ENCODE results near the gene B3GNT9.

Gene B3GNT9

DNA sequence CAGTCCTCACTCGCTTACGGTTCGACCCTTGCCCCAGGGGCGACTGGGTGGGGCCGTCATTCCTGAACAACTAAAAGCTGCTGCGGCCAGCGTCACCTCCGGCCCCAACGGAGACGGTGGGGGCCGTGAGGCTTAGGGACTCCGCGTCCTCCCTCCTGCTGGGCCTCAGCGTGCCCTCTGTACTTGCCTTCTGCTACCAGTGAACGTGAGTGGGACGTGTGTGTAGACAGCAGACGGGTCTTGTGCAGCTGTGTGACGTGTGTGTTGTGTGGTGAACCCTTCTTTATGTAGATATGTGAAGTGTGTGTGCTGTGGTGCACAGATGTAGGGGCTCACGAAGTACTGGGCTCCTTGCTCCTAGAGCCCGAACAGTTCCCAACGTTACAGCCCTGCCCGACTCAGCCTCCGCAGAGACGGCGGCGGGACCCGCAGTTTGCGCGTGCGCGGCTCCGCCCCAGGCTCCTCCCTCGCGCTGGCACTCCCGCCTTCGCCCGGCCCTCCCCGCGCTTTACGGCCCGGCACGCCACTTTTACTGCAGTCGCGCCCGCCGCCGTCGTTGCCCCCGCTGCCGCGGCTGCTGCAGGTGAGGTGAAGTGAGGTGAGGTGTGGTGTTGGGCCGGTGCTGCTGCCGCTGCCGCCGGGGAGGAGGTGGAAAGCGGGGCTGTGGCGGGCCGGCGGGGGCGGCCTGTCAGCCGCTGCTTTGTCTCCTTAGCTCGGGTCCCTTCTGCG lies 41.2 kb downstream of the B3GNT9 start, which contains the start of gene PHAF1:
Gene PHAF1 (plus strand): TSS at position 535 of the 729 bp plus-strand sequence. CDS start 235 bp downstream, outside the sequence.
- DNase-seq, result peak; percentile 93 to 95

DNA sequence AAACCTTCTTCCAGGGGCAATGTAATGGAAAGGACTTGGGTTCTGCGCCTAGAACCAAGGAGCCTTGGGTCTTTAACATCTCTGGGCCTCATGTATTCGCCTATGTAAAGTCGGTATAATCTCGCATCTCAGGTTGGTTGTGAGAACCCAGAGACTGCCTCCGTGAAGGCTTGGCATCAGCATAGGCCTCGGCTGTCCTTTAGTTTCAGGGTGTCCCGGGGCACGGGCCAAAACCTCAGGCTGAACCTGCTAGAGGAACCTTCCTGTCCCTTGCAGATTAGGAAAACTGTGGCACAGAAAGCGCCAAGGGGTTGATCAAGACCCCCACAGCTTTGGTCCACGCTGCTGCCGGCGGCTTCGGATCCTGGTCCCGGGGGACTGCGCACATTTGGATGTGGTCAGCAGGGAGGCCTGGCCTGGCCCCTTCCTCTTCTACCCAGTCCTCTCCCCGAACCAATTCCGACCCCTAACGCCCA lies 41.8 kb downstream of the B3GNT9 start:
- no peak for DNase-seq

DNA sequence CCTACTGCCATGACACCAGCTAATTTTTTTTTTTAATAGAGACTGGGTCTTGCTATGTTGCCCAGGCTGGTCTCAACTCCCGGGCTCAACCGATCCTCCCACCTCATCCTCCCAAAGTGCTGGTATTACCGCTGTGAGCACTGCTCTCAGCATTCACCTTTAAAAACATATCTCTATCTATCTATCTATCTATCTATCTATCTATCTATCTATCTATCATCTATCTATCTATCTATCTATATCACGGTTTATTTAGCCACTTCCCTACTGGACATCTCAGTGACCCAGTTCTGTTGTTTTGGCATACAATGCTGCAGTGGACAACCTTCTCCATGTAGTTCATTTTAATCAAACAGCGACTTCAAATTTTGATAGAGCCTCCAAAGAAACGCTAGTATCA lies 42.3 kb downstream of the B3GNT9 start:
- no peak for DNase-seq

DNA sequence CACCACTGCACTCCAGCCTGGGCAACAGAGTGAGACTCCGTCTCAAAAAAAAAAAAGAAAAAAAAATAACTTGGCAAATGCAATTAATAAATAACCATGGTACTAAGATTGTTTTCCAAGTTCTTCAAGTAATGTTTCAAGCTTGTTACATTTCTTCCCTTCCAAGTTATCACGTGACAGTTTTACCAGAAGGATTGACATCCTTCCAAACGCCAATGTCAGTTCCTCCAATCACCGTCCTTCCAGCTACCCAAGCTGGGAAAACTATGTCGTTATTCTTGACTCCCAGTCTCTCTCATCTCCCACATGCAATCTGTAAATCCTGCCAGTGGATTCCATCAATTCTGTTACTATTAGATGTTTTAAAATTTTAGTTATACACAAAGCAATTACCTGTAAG lies 44.9 kb downstream of the B3GNT9 start:
- no peak for DNase-seq

DNA sequence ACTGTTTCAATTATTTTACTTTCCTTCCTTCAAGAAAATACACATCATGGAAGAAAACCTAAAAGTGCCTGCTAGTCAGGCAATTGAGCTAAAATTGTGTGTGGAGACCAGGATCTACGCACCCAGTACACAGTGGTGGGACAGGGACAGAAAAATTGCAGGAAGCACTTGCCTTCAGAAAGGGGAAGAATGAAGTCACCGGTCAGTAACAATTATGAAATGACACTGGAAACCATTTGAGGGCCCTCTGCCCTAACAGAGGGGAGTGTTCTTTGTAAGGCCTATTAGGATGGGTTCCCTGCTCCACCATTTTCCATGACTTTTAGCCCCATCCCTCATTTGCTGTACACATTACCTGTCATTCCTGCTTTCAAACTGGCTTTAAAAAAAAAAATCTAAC lies 45.6 kb downstream of the B3GNT9 start:
- DNase-seq, result no peak

DNA sequence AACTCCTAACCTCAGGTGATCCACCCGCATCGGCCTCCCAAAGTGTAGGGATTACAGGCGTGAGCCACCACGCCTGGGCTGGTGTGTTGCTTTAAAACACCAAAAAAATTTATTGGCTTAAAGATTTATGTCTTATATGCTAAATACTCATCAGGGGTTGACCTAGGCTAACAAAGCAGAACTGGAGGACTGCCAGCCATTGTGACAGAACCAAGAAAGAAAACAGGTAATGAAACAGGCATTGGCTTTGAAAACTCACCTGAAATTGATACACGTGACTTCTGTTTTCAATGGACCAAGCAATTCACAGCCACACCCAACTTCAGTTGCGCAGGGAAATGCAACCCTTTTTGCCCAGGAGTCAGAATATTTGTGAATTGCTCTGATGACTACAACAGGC lies 46.0 kb downstream of the B3GNT9 start:
- no peak for DNase-seq

DNA sequence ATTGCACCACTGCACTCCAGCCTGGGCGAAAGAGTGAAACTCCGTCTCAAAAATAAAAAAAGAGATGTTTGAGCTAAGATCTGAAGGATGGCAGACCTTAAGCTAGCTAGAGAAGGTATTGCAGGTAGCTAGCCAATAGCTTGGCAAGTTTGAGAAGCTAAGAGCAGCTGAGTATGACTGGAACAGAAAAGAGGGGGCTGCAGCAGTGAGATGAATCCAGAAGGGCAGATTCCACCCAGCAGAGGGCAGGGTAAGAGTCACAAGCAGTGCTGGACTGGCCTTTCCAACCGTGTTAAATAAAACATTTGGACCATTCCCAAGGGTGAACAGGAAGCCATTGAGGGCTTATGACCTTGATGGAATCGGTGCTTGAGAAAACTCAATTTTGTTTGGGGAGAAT lies 46.7 kb downstream of the B3GNT9 start:
- DNase-seq, result no peak

DNA sequence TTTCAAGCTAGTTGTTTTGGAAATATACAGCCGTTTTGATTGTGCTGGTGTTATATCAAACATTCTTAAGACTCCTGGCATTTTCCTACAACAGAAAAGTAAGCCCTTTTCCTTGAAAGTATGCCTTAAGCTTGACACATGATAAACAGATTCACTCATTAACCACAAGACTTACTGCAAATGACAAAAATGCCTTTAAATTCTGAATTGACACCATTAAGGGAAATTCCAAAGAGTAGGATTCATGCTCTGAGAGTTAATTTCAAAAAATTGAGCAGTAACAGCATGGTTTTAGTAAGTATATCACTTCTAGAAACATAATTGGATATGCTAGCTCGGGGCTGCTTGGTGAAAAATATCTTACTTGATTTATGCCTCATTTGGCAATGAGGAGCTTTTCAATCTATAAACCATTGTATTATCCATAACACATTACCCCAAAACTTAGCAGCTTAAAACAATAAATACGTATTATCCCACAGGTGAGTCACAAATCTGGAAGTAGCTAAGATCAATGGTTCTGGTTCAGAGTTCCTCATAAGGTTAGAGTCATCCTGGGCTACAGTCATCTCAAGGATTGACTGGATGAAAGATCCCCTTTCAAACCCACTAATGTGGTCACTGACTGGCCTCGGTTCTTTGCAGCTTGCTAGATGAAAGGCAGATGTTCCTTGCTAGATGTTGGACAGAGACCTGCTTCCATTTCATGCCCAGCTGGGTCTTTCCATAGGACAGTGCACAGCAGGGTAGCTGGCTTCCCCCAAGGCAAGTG lies 49.3 kb downstream of the B3GNT9 start:
- DNase-seq, result no peak

DNA sequence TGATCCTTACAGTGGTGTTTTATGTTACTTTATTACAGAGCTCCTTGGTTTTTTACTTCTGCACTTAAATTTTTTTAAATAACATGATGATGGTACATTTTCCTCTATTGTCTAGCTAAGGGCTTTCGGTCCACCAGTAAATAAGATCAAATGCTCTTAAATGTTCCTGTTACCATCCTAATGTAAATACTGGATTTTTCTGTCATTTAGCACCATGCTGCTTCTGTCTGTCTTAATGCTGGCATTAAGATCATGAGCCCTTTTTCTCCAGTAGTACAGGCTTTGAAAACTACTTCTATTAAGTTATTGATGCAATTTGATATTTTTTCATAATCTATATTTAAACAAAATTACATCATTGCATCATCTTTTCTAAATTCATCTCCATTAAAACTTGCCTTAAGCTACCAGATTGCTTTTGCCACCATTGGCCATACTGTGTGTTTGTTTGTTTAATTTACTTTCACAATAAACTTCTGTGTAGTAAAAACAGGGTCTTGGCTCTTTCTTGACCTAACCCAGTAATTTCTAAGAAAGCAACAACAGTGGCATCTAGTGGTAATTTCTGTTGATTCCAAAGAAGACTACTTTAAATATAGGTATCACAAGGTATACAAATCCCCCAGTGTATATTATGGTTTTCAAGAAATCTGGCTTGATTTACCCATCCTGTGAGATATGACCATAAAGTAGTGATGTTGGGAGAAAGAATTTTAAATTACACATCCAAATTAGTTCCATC lies 50.1 kb downstream of the B3GNT9 start:
- peak in 1 of 2 donors; percentile 44 for DNase-seq

DNA sequence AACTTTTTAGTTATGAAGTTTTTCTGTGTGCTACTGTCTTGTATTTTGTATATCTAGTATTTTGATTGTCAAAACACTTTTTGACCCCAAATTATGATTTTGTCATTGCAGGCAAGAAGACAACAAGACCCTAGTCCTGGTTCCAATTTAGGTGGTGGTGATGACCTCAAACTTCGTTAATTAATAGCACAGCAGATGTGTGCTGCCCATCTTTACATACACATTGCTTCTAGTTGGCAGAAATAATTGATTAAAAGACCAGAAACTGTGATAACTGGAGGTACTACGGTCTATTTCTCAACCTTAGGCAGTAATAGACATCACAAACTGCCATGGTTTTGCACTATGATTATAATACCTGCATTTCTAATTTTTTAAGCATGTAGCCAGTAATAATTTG lies 52.2 kb downstream of the B3GNT9 start:
- no peak for DNase-seq

All from CD4-positive, alpha-beta T cell treated with Interleukin-1 beta for 1 hour (primary cell).